Measurements from ENCODE around the gene PLXNB2.
"Not testable (repeated sequence)": the region's sequence is repeated elsewhere in the genome, so short reads cannot be mapped to it uniquely, and the experiment has no call there.

Gene PLXNB2

GRCh38 chr22:50323900-50324299 is 16.5 kb upstream of the PLXNB2 start:
- H3K9me3 ChIP-seq (ENCODE audit: control insufficient read depth, insufficient read depth, low read length): no peaks in the 10 kb centered on the region
- H3K36me3 ChIP-seq (ENCODE audit: control insufficient read depth, insufficient read depth, low read length): no peaks in the 10 kb centered on the region
- no peak overlapping the region for H3K4me3 ChIP-seq (ENCODE audit: low read depth, low read length)
- H3K27me3 ChIP-seq (ENCODE audit: control insufficient read depth, insufficient read depth, low read length): peaks cover 17% of the 10 kb centered on the region
- H3K9ac ChIP-seq (ENCODE audit: low read depth, low read length): no peak overlapping the region
- peaks cover 2% of the 10 kb centered on the region for H3K4me1 ChIP-seq (ENCODE audit: control insufficient read depth, insufficient read depth, low read length)

- H3K9ac ChIP-seq (ENCODE audit: low read depth, low read length); H3K9me3 ChIP-seq (ENCODE audit: control insufficient read depth, insufficient read depth, low read length); H3K4me3 ChIP-seq (ENCODE audit: low read depth, low read length); H3K36me3 ChIP-seq (ENCODE audit: control insufficient read depth, insufficient read depth, low read length); H3K4me1 ChIP-seq (ENCODE audit: control insufficient read depth, insufficient read depth, low read length): not testable (repeated sequence)
- H3K27me3 ChIP-seq (ENCODE audit: control insufficient read depth, insufficient read depth, low read length): peaks cover 15% of the 10 kb centered on the region
These were observed 15.1 kb upstream of the PLXNB2 start for GRCh38 chr22:50322382-50323104.

- Histone ChIP-seq H3K4me3 (ENCODE audit: low read depth, low read length) (no peak overlapping the region), H3K4me1 (ENCODE audit: control insufficient read depth, insufficient read depth, low read length) (no peaks in the 10 kb centered on the region), H3K9me3 (ENCODE audit: control insufficient read depth, insufficient read depth, low read length) (no peaks in the 10 kb centered on the region), H3K36me3 (ENCODE audit: control insufficient read depth, insufficient read depth, low read length) (no peaks in the 10 kb centered on the region), H3K27me3 (ENCODE audit: control insufficient read depth, insufficient read depth, low read length) (peaks cover 9% of the 10 kb centered on the region), H3K9ac (ENCODE audit: low read depth, low read length) (no peak overlapping the region)
These were observed 13.4 kb upstream of the PLXNB2 start for GRCh38 chr22:50320671-50321325.

DNA sequence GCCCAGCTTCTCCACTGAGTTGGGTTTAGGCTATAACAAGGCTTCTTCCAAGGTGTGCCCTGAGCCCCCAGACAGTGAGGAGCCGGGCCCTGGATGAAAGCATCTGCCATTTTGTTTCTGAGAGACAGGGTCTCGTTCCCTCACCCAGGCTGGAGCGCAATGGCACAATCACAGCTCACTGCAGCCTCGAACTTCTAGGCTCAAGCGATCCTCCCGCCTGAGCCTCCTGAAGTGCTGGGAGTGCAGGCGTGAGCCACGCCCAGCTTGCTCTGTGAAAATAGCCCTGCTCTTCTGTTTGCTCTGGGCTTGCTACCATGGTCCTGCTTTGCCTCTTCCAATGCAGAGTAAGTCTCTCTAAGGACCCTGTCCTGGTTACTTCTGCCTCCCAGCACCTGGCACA is 12.7 kb upstream of the PLXNB2 start:
- H3K9ac ChIP-seq (ENCODE audit: low read depth, low read length): no peak overlapping the region
- no peaks in the 10 kb centered on the region for H3K9me3 ChIP-seq (ENCODE audit: control insufficient read depth, insufficient read depth, low read length)
- no peaks in the 10 kb centered on the region for H3K4me1 ChIP-seq (ENCODE audit: control insufficient read depth, insufficient read depth, low read length)
- no peak overlapping the region for H3K4me3 ChIP-seq (ENCODE audit: low read depth, low read length)
- H3K36me3 ChIP-seq (ENCODE audit: control insufficient read depth, insufficient read depth, low read length): no peaks in the 10 kb centered on the region
- peaks cover 5% of the 10 kb centered on the region for H3K27me3 ChIP-seq (ENCODE audit: control insufficient read depth, insufficient read depth, low read length)

DNA sequence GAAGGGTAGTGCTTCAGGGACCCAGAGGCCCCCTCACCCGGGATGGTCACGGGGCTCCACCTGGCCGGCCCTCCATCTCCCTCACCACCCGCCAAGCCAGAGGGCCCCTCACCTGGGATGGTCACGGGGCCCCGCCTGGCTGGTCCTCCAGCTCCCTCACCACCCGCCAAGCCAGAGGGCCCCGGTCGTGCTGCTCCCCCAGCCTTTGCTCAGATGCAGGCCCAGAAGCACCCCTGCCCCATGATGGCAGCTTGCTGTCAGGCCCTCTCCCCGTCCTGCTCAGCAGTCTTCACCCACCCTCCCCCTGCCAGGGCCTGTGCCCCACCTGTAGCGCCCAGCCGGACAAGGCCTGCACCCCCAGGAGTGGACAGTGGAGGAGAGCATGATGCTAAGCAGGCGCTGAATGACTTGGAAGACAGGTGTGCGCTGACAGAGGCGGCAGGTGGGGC is 12.1 kb upstream of the PLXNB2 start:
- Histone ChIP-seq H3K9ac (ENCODE audit: low read depth, low read length) (no peak overlapping the region), H3K4me1 (ENCODE audit: control insufficient read depth, insufficient read depth, low read length) (no peaks in the 10 kb centered on the region), H3K27me3 (ENCODE audit: control insufficient read depth, insufficient read depth, low read length) (peaks cover under 1% of the 10 kb centered on the region), H3K36me3 (ENCODE audit: control insufficient read depth, insufficient read depth, low read length) (no peaks in the 10 kb centered on the region), H3K4me3 (ENCODE audit: low read depth, low read length) (no peak overlapping the region), H3K9me3 (ENCODE audit: control insufficient read depth, insufficient read depth, low read length) (no peaks in the 10 kb centered on the region)

DNA sequence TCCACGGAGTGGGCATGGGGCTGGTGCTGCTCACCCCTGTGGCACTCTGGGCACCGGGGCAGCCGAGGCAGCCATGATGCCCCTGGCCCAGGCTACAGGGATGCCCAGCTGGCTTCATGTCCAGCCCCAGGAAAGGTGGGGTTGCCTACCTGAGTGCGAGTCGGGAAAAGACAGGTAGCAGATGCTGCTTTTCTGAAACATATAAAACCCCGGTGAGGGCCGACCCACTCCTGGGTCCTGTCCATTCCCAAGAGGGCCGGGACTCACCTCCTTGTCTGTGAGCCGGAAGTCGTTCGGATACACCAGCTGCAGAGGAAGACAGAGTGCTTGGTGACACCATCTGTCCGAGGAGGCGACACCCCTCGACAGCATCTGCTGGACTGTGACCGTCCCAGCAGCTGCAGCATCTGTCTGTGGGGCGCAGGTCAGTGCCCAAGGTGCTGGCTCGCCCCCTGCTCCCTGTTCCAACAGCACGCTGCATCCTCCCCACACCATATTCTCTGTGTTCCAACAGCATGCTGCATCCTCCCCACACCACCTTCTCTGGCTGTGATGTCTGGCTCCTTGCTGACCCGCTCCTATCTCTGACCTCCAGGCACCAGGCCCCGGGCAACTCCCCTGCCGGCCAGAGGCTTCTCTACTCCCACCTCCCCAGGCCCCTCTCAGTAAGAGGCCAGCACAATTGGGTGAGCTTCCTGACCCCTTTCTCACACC is 11.4 kb upstream of the PLXNB2 start:
- Histone ChIP-seq H3K9ac (ENCODE audit: low read depth, low read length) (no peak overlapping the region), H3K9me3 (ENCODE audit: control insufficient read depth, insufficient read depth, low read length) (no peaks in the 10 kb centered on the region), H3K27me3 (ENCODE audit: control insufficient read depth, insufficient read depth, low read length) (no peaks in the 10 kb centered on the region), H3K36me3 (ENCODE audit: control insufficient read depth, insufficient read depth, low read length) (no peaks in the 10 kb centered on the region), H3K4me3 (ENCODE audit: low read depth, low read length) (no peak overlapping the region), H3K4me1 (ENCODE audit: control insufficient read depth, insufficient read depth, low read length) (no peaks in the 10 kb centered on the region)

DNA sequence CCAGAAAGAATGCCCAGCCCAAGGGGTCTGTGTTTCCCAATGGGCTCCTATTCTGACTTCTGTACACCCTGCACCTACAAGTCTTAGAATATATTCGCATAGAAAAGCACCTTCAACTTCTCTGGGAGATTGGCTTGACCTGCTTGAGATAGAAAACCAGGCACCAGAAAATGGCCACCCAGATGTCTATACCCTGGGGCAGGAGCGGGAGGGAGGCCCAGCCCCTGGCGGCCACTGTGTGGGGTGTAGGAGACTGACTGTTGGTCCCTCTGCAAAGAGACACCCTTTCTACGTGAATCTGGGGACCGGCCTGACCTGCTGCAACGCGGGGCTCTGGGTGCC is 10.9 kb upstream of the PLXNB2 start:
- Histone ChIP-seq H3K9ac (ENCODE audit: low read depth, low read length) (no peak overlapping the region), H3K36me3 (ENCODE audit: control insufficient read depth, insufficient read depth, low read length) (no peaks in the 10 kb centered on the region), H3K27me3 (ENCODE audit: control insufficient read depth, insufficient read depth, low read length) (no peaks in the 10 kb centered on the region), H3K9me3 (ENCODE audit: control insufficient read depth, insufficient read depth, low read length) (no peaks in the 10 kb centered on the region), H3K4me1 (ENCODE audit: control insufficient read depth, insufficient read depth, low read length) (no peaks in the 10 kb centered on the region), H3K4me3 (ENCODE audit: low read depth, low read length) (no peak overlapping the region)

- Histone ChIP-seq H3K36me3 (ENCODE audit: control insufficient read depth, insufficient read depth, low read length) (no peaks in the 10 kb centered on the region), H3K4me3 (ENCODE audit: low read depth, low read length) (no peak overlapping the region), H3K9ac (ENCODE audit: low read depth, low read length) (no peak overlapping the region), H3K4me1 (ENCODE audit: control insufficient read depth, insufficient read depth, low read length) (no peaks in the 10 kb centered on the region), H3K9me3 (ENCODE audit: control insufficient read depth, insufficient read depth, low read length) (no peaks in the 10 kb centered on the region), H3K27me3 (ENCODE audit: control insufficient read depth, insufficient read depth, low read length) (no peaks in the 10 kb centered on the region)
These were observed 10.2 kb upstream of the PLXNB2 start for GRCh38 chr22:50317674-50318073.

- H3K4me3 ChIP-seq (ENCODE audit: low read depth, low read length): no peak overlapping the region
- H3K27me3 ChIP-seq (ENCODE audit: control insufficient read depth, insufficient read depth, low read length): no peaks in the 10 kb centered on the region
- no peaks in the 10 kb centered on the region for H3K4me1 ChIP-seq (ENCODE audit: control insufficient read depth, insufficient read depth, low read length)
- H3K9me3 ChIP-seq (ENCODE audit: control insufficient read depth, insufficient read depth, low read length): no peaks in the 10 kb centered on the region
- H3K36me3 ChIP-seq (ENCODE audit: control insufficient read depth, insufficient read depth, low read length): no peaks in the 10 kb centered on the region
- no peak overlapping the region for H3K9ac ChIP-seq (ENCODE audit: low read depth, low read length)
These were observed 9.7 kb upstream of the PLXNB2 start for GRCh38 chr22:50317178-50317577.

GRCh38 chr22:50316114-50317065 is 8.9 kb upstream of the PLXNB2 start:
- Histone ChIP-seq H3K36me3 (ENCODE audit: control insufficient read depth, insufficient read depth, low read length) (no peaks in the 10 kb centered on the region), H3K4me3 (ENCODE audit: low read depth, low read length) (no peak overlapping the region), H3K9me3 (ENCODE audit: control insufficient read depth, insufficient read depth, low read length) (no peaks in the 10 kb centered on the region), H3K27me3 (ENCODE audit: control insufficient read depth, insufficient read depth, low read length) (no peaks in the 10 kb centered on the region), H3K9ac (ENCODE audit: low read depth, low read length) (no peak overlapping the region), H3K4me1 (ENCODE audit: control insufficient read depth, insufficient read depth, low read length) (no peaks in the 10 kb centered on the region)

GRCh38 chr22:50315289-50316113 is 8.1 kb upstream of the PLXNB2 start:
- no peak overlapping the region for H3K9ac ChIP-seq (ENCODE audit: low read depth, low read length)
- no peaks in the 10 kb centered on the region for H3K36me3 ChIP-seq (ENCODE audit: control insufficient read depth, insufficient read depth, low read length)
- H3K4me1 ChIP-seq (ENCODE audit: control insufficient read depth, insufficient read depth, low read length): no peaks in the 10 kb centered on the region
- H3K27me3 ChIP-seq (ENCODE audit: control insufficient read depth, insufficient read depth, low read length): no peaks in the 10 kb centered on the region
- no peak overlapping the region for H3K4me3 ChIP-seq (ENCODE audit: low read depth, low read length)
- no peaks in the 10 kb centered on the region for H3K9me3 ChIP-seq (ENCODE audit: control insufficient read depth, insufficient read depth, low read length)
